Measurements from ENCODE around the gene JPT2. TPM values are rescaled to one million over a fixed set of nuclear protein-coding genes. Genes with fewer than 3 reads are reported as not detected.

The JPT2 gene, protein sequence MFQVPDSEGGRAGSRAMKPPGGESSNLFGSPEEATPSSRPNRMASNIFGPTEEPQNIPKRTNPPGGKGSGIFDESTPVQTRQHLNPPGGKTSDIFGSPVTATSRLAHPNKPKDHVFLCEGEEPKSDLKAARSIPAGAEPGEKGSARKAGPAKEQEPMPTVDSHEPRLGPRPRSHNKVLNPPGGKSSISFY
- 10 to 100 TPM; 31.0 to 53.6 (median 40.0) TPM for polyA plus RNA-seq (ENCODE audit: insufficient read length in 10 of 10)
- long read RNA-seq, donor 1, transcript JPT2-201 (5 exons, 3,718 nt): major isoform, 14 of 15 reads
- long read RNA-seq, donor 1, partial matches to known transcripts: 0 of 15 reads
- long read RNA-seq, donor 1, other reads (novel, unspliced or antisense): 0 of 15 reads
- long read RNA-seq, donor 2, transcript JPT2-201 (5 exons, 3,718 nt): major isoform, 10 of 16 reads
- long read RNA-seq, donor 2, partial matches to known transcripts: 0 of 16 reads
- long read RNA-seq, donor 2, other reads (novel, unspliced or antisense): 0 of 16 reads
- long read RNA-seq, donor 3: 0 reads
- long read RNA-seq, donor 4, transcript JPT2-201 (5 exons, 3,718 nt): major isoform, 8 of 9 reads
- long read RNA-seq, donor 4, partial matches to known transcripts: 0 of 9 reads
- long read RNA-seq, donor 4, other reads (novel, unspliced or antisense): 0 of 9 reads
- long read RNA-seq, donor 5, transcript JPT2-201 (5 exons, 3,718 nt): major isoform, 23 of 30 reads
- long read RNA-seq, donor 5, transcript JPT2-211 (3 exons, 857 nt): minor isoform, 6 of 30 reads
- long read RNA-seq, donor 5, partial matches to known transcripts: 0 of 30 reads
- long read RNA-seq, donor 5, other reads (novel, unspliced or antisense): 0 of 30 reads
- long read RNA-seq, donor 6, transcript JPT2-201 (5 exons, 3,718 nt): major isoform, 26 of 28 reads
- long read RNA-seq, donor 6, partial matches to known transcripts: 0 of 28 reads
- long read RNA-seq, donor 6, other reads (novel, unspliced or antisense): 0 of 28 reads
- long read RNA-seq, donor 7, transcript JPT2-201 (5 exons, 3,718 nt): major isoform, 7 of 7 reads
- long read RNA-seq, donor 7, partial matches to known transcripts: 0 of 7 reads
- long read RNA-seq, donor 7, other reads (novel, unspliced or antisense): 0 of 7 reads
- long read RNA-seq, donor 8, transcript JPT2-201 (5 exons, 3,718 nt): major isoform, 15 of 18 reads
- long read RNA-seq, donor 8, partial matches to known transcripts: 0 of 18 reads
- long read RNA-seq, donor 8, other reads (novel, unspliced or antisense): 0 of 18 reads
- long read RNA-seq, donor 9, partial matches to known transcripts: 0 of 1 reads
- long read RNA-seq, donor 9, other reads (novel, unspliced or antisense): 0 of 1 reads

DNA sequence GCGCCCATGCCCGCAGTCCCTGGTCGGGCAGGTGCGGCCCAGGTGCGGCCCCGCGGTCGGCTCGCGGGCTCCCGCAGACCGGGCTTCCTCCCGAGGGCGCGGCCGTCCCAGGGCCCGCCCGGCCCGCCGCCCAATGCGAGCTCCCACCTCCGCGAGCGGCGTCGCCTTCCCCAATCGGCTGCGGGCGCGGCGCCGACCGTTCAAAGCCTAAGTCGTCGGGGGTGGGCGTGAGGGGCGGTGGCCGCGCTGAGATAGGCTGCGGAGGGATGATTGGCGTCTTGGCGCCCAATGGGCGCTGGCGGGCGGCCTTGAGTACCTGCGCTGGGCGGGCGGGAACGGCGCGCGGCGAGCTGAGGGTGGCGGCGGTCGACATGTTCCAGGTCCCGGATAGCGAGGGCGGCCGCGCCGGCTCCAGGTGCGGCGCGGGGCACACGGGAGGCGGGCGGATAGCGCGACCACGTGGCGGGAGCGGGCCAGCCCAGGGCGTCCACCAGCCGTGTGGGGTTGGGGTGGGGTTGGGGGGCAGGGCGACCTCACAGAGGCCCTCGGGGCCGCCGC lies at the start of gene JPT2:
Gene JPT2, plus strand, starts transcription at position 338 of the 558 bp plus-strand sequence. Its CDS starts 34 bp downstream, at position 372.
- DNase-seq: peak; percentile 96 to 98 (median 98)

DNA sequence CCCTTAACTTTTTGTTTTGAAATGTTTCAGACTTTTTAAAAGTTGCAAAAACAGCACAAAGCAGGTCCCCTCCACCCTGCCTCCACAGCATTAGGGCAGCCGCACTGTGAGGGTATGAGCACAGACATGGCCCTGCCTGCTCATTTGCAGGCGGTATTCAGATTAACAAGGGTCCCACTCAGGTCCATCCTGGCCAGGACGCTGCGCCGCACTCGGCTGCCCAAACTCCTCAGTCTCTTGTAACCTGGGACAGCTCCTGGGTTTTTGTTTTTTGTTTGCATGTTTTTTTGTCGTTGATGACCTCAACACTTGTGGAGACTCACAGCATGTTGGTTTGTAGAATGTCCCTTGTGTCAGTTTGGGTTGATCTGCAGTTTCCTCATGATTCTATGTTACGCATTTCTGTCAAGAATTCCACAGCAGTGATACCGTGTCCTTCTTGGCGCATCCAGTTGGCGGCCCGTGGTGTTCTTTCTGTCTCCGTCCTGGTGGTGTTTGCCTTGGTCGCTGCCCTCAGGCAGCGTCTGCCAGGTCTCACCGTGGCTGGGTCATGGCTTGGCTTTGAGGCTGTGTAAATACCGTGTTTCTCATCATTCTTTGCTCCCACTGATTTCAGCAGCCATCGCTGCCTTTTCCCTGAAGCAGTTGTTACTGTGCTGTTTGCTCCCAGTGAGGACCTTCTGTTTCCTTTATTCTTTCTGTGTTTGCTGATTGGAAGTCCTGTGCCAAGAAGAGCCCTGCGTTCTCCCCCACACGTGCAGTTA lies 47.4 kb upstream of the JPT2 start:
- DNase-seq: no peak

DNA sequence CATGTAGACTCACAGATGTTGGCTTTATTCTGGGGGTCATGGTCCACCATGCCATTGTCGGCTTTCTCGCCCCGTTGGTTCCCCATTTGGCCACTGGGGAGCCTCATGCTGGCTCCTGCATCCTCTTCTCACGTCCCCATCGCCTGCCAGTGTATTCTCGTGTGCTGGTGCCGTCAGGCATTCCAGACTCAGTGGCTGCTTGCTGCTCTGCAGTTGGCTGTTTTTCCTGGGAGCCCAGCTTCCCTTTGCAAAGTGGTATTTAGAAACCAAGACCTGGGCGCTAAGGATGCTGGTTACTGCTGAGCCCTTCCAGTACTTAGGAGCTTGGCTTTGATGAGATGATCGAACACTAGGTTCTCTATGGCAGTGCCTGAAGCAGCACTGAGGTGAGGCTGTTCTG lies 46.8 kb upstream of the JPT2 start:
- no peak for DNase-seq

DNA sequence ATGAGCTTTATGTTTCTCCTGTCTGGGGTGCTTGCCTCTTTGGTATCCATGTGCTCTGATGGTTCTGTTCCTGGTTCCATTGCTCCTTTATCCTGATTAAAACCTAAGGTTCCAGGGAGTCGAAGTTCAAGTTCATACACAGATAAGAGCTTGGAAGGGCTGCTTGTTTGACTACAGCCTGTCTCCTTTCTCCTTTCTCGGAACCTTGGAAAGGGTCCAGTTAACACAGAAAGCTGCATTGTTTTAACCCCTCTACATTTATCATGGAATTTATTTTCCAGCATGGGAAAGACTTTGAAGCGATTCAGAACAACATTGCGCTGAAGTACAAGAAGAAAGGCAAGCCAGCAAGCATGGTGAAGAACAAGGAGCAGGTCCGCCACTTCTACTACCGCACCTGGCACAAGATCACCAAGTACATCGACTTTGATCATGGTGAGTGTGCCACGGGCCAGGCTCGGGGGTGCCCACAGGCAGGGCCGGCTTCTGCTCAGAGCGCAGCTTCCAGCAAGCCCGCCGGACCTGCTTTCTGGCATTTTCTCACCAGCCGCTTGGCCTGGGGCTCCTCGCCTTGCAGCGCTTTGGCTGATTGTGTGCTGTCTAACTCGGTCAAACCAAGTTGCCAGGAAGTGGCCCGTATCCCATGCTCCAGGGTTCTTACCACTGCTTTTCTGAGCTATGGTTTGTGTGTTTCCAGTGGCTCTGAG lies 46.0 kb upstream of the JPT2 start:
- no peak for DNase-seq

DNA sequence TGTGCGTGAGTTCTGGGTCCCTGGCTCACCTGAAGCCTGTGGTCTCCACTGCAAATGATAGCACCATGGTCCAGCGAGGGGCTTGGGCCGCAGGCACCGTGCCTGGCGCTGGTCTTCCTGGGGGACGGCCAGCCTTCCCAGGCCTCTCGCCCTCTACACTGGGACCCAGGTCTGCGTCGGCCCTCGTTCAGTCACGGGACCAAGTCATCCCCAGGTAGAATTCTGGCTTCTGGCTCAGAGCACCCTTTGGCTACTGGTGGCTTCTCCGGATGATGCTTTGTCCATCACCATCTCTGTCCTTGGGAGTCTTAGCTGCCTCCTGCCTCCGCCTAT lies 45.5 kb upstream of the JPT2 start:
- no peak for DNase-seq

- DNase-seq: no peak
These were observed 44.8 kb upstream of the JPT2 start for GRCh38 chr16:1633310-1633709.

DNA sequence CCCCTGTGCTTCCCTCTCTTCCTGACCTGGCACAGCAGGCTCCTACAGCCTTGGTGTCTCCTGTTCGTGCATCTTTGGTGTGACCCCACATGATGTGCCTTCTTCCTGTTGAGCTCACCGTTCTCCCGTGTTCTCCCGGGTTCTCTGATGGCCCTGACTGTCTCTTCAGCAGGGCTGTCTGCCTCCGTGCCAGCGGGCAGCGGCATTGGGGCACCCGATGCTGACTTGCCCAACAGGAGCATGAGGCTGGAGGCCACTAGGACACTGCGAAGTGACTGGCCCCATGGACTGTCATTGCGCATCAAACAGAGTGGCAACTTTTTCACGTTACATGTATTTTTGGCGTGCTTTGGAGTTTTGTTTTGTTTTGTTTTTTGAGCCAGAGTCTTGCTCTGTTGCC lies 43.5 kb upstream of the JPT2 start:
- DNase-seq: no peak

DNA sequence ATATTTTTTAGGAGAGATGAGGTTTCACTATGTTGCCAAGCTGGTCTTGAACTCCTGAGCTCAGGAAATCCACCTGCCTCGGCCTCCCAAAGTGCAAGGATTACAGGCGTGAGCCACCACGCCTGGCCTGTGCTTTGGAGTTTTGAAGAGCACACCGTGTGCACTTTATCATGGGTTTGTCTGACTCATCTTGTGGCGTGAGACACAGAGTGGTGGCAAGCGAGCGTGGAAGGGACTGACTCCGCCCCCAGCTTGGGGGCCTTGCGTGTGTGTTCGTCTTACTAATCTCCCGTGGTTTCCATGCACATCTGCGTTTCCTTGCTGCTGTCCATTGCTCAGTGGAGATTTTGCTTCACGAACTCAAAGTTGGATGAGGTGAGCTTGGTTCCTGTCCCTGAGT lies 43.0 kb upstream of the JPT2 start:
- no peak for DNase-seq

GRCh38 chr16:1637526-1637925 lies 40.6 kb upstream of the JPT2 start:
- no peak for DNase-seq

- no peak for DNase-seq
These were observed 39.3 kb upstream of the JPT2 start for GRCh38 chr16:1638757-1639156.

DNA sequence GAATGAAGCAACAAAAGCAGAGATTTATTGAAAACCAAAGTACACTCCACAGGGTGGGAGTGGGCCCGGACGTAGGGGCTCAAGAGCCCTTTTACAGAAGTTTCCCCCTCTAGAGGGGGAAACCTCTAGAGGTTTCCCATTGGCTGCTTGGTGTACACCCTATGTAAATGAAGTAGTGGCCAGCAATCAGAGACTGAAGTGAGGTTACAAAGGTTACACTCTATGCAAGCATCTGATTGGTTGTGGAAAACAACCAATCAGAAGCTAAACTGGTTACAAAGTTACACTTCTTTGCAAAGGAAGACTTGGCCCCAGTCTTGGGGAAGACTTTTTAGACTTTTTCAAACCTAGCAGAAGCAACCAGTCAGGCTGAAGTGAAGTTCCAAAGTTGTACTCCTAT lies 38.8 kb upstream of the JPT2 start:
- no peak for DNase-seq

- DNase-seq: no peak
These were observed 38.2 kb upstream of the JPT2 start for GRCh38 chr16:1639860-1640259.

DNA sequence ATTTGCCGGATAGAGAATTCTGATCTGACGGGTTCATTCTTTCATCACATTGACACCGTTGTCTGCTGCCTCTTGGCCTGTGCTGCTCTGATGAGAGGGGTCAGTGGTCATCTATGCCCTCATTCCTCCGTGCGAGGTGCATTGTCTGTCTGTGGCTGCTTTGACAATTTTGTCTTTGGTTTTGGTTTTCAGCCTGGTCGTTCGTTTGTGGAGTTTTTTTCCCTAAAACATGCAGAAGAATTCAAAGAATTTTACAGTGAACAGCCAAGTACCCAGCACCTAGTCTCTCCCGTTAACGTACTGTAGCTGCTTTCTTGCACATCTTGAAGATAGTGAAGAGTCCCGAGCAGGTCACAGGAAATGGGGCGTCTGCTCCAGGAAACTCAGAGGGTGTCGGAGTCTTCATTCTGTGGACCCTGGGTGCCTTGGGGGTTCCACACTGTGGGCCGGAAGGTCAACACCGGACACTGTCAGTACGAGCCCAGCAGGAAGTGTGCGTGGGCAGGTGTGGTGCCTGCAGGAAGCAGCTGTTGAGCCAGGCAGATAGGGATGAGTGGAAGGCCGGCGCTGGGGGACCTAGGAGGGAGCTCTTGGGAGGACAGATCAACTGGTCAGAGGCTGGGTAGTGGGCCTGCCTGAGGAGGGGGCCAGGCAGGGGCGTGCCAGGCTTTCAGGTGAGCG lies 37.7 kb upstream of the JPT2 start:
- DNase-seq: no peak

GRCh38 chr16:1641261-1641660 lies 36.8 kb upstream of the JPT2 start:
- DNase-seq: no peak

- peak; percentile 32 to 54 (median 42) for DNase-seq
These were observed 35.9 kb upstream of the JPT2 start for GRCh38 chr16:1642148-1642547.

- no peak for DNase-seq
These were observed 35.3 kb upstream of the JPT2 start for GRCh38 chr16:1642753-1643152.

DNA sequence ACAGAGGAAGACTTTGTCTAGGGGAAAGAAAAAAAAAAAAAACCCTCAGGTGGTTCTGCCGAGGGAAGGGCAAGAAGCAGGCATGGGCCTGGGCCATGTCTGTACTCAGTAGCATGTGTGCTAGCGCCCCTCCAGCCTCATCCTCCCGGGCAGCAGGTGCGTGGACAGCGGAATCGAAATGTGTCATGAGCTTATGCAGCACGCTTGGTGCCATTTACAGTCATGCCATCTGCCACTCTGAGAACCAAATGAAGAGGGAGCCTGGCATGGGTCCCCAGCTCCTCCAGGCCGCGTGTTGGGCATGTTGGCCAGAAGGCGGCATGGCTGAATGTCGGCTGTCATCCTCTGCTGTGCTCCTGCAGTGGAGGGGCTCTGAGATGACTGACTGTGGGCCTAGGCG lies 34.6 kb upstream of the JPT2 start:
- peak in 2 of 3 donors; percentile 16 to 31 for DNase-seq

DNA sequence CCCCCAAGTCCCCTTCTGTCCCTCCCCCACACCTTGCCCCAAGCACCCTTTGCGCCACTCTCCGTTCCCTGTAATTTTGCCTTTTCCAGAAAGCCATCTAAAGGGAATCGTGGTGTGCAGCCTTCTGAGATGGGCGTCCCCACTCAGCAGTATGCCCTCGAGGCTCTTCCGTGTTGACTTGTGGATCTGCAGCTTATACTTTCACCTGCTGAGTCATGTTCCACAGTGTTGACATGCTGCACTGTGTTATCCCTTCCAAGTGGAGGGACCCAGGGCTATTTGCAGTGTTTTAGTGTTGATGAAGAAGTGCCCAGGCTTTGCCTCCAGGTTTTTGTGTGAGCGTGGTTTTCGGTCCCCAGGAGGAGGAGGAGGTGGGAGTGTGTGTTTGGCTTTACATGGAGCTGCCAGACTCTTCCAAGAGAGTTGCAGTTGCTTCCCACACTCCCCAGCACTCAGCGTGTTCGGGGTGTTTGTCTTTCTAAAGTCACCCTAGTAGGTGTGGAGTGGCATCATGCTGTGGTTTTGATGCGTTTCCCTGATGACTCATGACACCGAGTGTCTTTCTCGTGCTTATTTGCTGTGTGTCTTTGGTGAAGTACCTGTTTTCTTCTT lies 32.1 kb upstream of the JPT2 start:
- no peak for DNase-seq

DNA sequence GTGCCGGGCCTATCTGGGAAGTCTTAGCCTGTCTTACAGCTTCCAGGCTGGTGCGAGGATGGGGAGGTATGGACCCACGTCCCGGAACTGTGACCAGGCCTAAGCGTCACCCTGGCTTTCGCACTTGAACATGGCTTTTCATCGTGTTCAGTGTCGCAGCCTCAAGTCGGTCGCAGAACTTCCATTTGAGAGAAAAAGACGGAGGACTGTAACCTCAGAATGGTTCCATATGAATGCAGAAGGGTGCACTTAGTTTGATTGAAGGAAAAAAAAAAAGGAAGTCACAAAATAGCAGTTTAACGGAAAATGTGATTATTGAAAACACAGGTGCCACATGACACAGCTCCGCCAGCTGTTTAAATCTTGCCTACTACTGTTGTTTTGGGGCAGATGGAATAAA lies 30.2 kb upstream of the JPT2 start:
- no peak for DNase-seq

All from muscle of back (tissue), 13 donors.